ENCODE measurements around the gene ATP5MC3.

GRCh38 chr2:175135862-175136261 lies 45.6 kb downstream of the ATP5MC3 start:
- TF ChIP-seq CTCF (IDR thresholded peaks at IDR 0.05; ENCODE audit: low read length) = no peak
- TF ChIP-seq EZH2 (optimal IDR thresholded peaks at IDR 0.05; ENCODE audit: low read depth, low read length) = no peak
- no peak for TF ChIP-seq EZH2phosphoT487 (IDR thresholded peaks at IDR 0.05; ENCODE audit: low read length)

Data from MM.1S (cell line).